Measurements from ENCODE around the gene GNAQ. TPM values are rescaled to one million over a fixed set of nuclear protein-coding genes. Genes with fewer than 3 reads are reported as not detected.
"Not testable (repeated sequence)": the region's sequence is repeated elsewhere in the genome, so short reads cannot be mapped to it uniquely, and the experiment has no call there.

Gene GNAQ
- total RNA-seq, 1 experiment from 2014 or later: 38.2 TPM

- H3K4me1 Mint-ChIP-seq (ENCODE audit: insufficient read depth, unreplicated experiment): peaks cover 23% of the 10 kb centered on the region
- ChIA-PET CTCF (no interaction called here), POLR2A (no interaction called here)
- intact Hi-C loops (cut with micrococcal nuclease): no loop called here
- no peaks in the 10 kb centered on the region for H3K36me3 Mint-ChIP-seq (ENCODE audit: insufficient read depth, unreplicated experiment)
- H3K4me3 Mint-ChIP-seq (ENCODE audit: unreplicated experiment): no peak overlapping the region
- BruUV-seq (replicated peaks): no TSS peak
- H3K9me3 Mint-ChIP-seq (ENCODE audit: unreplicated experiment): peaks cover 7% of the 10 kb centered on the region
- H3K27ac Mint-ChIP-seq (ENCODE audit: low read depth, unreplicated experiment): no peak overlapping the region
- TF ChIP-seq CTCF (IDR thresholded peaks at IDR 0.05; ENCODE audit: unreplicated experiment): no peak
- no peak for DNase-seq (ENCODE audit: unreplicated experiment)
- H3K27me3 Mint-ChIP-seq (ENCODE audit: insufficient read depth, unreplicated experiment): no peaks in the 10 kb centered on the region
Measured at GRCh38 chr9:77705636-77706035, 326.0 kb downstream of the GNAQ start.

DNA sequence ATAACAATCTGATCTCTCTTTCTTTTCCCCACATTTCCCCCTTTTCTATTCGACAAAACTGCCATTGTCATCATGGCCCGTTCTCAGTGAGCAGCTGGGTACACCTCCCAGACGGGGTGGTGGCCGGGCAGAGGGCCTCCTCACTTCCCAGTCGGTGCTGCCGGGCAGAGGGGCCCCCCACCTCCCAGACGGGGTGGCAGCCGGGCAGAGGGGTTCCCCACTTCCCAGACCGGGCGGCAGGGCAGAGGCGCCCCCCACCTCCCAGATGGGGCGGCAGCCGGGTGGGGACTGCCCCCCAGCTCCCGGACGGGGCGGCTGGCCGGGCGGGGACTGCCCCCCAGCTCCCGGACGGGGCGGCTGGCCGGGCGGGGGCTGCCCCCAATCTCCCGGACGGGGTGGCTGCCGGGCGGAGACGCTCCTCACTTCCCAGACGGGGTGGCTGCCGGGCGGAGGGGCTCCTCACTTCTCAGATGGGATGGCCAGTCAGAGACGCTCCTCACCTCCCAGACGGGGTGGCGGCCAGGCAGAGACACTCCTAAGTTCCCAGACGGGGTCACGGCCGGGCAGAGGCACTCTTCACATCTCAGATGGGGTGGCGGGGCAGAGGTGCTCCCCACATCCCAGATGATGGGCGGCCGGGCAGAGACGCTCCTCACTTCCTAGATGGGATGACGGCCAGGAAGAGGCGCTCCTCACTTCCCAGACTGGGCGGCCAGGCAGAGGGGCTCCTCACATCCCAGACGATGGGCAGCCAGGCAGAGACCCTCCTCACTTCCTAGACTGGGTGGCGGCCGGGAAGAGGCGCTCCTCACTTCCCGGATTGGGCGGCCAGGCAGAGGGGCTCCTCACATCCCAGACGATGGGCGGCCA lies 328.9 kb downstream of the GNAQ start:
- not testable (repeated sequence) for H3K27ac Mint-ChIP-seq (ENCODE audit: low read depth, unreplicated experiment)

GRCh38 chr9:77697238-77697984 lies 334.2 kb downstream of the GNAQ start:
- DNase-seq (ENCODE audit: unreplicated experiment): no peak
- Mint-ChIP-seq H3K4me1 (ENCODE audit: insufficient read depth, unreplicated experiment) (no peaks in the 10 kb centered on the region), H3K27me3 (ENCODE audit: insufficient read depth, unreplicated experiment) (no peaks in the 10 kb centered on the region), H3K36me3 (ENCODE audit: insufficient read depth, unreplicated experiment) (no peaks in the 10 kb centered on the region), H3K4me3 (ENCODE audit: unreplicated experiment) (no peak overlapping the region), H3K9me3 (ENCODE audit: unreplicated experiment) (no peaks in the 10 kb centered on the region), H3K27ac (ENCODE audit: low read depth, unreplicated experiment) (no peak overlapping the region)
- intact Hi-C loops (cut with micrococcal nuclease): no loop called here
- CTCF ChIA-PET: interaction anchor here (2.4 kb wide), 1 partner anchor 240 kb away, joined by 6 read pairs; no protein-coding TSS in a partner anchor
- BruUV-seq (replicated peaks): no TSS peak
- POLR2A ChIA-PET: interaction anchor here (1.0 kb wide), 1 partner anchor 8 kb away, joined by 3 read pairs; no protein-coding TSS in a partner anchor
- TF ChIP-seq CTCF (IDR thresholded peaks at IDR 0.05; ENCODE audit: unreplicated experiment): no peak

More for the DNA sequence above, 328.9 kb downstream of the GNAQ start:
- CTCF ChIA-PET: interaction anchor here (0.7 kb wide), 1 partner anchor 49 kb away, joined by 3 read pairs; no protein-coding TSS in a partner anchor
- intact Hi-C loops (cut with micrococcal nuclease); H3K9me3 Mint-ChIP-seq (ENCODE audit: unreplicated experiment); H3K4me3 Mint-ChIP-seq (ENCODE audit: unreplicated experiment); POLR2A ChIA-PET; H3K36me3 Mint-ChIP-seq (ENCODE audit: insufficient read depth, unreplicated experiment); H3K4me1 Mint-ChIP-seq (ENCODE audit: insufficient read depth, unreplicated experiment); DNase-seq (ENCODE audit: unreplicated experiment); BruUV-seq (replicated peaks); H3K27me3 Mint-ChIP-seq (ENCODE audit: insufficient read depth, unreplicated experiment): not testable (repeated sequence)

GRCh38 chr9:77690723-77691122 lies 340.9 kb downstream of the GNAQ start:
- CTCF ChIA-PET; DNase-seq (ENCODE audit: unreplicated experiment); POLR2A ChIA-PET; H3K4me1 Mint-ChIP-seq (ENCODE audit: insufficient read depth, unreplicated experiment); BruUV-seq (replicated peaks); H3K36me3 Mint-ChIP-seq (ENCODE audit: insufficient read depth, unreplicated experiment); H3K4me3 Mint-ChIP-seq (ENCODE audit: unreplicated experiment); H3K9me3 Mint-ChIP-seq (ENCODE audit: unreplicated experiment); intact Hi-C loops (cut with micrococcal nuclease); H3K27ac Mint-ChIP-seq (ENCODE audit: low read depth, unreplicated experiment); H3K27me3 Mint-ChIP-seq (ENCODE audit: insufficient read depth, unreplicated experiment): not testable (repeated sequence)

GRCh38 chr9:77690119-77690518 lies 341.5 kb downstream of the GNAQ start:
- H3K36me3 Mint-ChIP-seq (ENCODE audit: insufficient read depth, unreplicated experiment); H3K27ac Mint-ChIP-seq (ENCODE audit: low read depth, unreplicated experiment); POLR2A ChIA-PET; DNase-seq (ENCODE audit: unreplicated experiment); CTCF ChIA-PET; H3K9me3 Mint-ChIP-seq (ENCODE audit: unreplicated experiment); intact Hi-C loops (cut with micrococcal nuclease); H3K27me3 Mint-ChIP-seq (ENCODE audit: insufficient read depth, unreplicated experiment); H3K4me1 Mint-ChIP-seq (ENCODE audit: insufficient read depth, unreplicated experiment); BruUV-seq (replicated peaks); H3K4me3 Mint-ChIP-seq (ENCODE audit: unreplicated experiment): not testable (repeated sequence)

- not testable (repeated sequence) for BruUV-seq (replicated peaks)
Measured at GRCh38 chr9:77687737-77688136, 343.9 kb downstream of the GNAQ start.

More at GRCh38 chr9:77687737-77688136, 343.9 kb downstream of the GNAQ start:
- CTCF ChIA-PET; POLR2A ChIA-PET; intact Hi-C loops (cut with micrococcal nuclease); H3K4me3 Mint-ChIP-seq (ENCODE audit: unreplicated experiment); H3K27ac Mint-ChIP-seq (ENCODE audit: low read depth, unreplicated experiment); H3K9me3 Mint-ChIP-seq (ENCODE audit: unreplicated experiment); H3K4me1 Mint-ChIP-seq (ENCODE audit: insufficient read depth, unreplicated experiment); DNase-seq (ENCODE audit: unreplicated experiment); H3K36me3 Mint-ChIP-seq (ENCODE audit: insufficient read depth, unreplicated experiment); H3K27me3 Mint-ChIP-seq (ENCODE audit: insufficient read depth, unreplicated experiment): not testable (repeated sequence)

All from MCF 10A (cell line).